ENCODE data around the gene DAZAP1. TPM values are rescaled to one million over a fixed set of nuclear protein-coding genes. Genes with fewer than 3 reads are reported as not detected.

DAZAP1 gene
- total RNA-seq, 4 donors from 2014 or later = 1.2 to 102 (median 23.8) TPM

GRCh38 chr19:1452802-1453524 lies 45.6 kb downstream of the DAZAP1 start:
- Histone ChIP-seq H3K36me3 (no peaks in the 10 kb centered on the region), H3K27ac (no peak overlapping the region), H3K27me3 (peaks cover 31 to 63% of the 10 kb centered on the region in 2 donors), H3K9me3 (no peaks in the 10 kb centered on the region), H3K4me3 (no peak overlapping the region), H3K4me1 (peaks cover 0 to 13% of the 10 kb centered on the region in 2 donors)
- TF ChIP-seq POLR2A (IDR thresholded peaks at IDR 0.05) (no peak), CTCF (IDR thresholded peaks at IDR 0.05) (no peak)
- no peak for DNase-seq
- intact Hi-C loops (cut with DNase I; ENCODE audit: low total_unique reads) = no loop called here

GRCh38 chr19:1453525-1454364 lies 46.4 kb downstream of the DAZAP1 start:
- H3K4me3 ChIP-seq = no peak overlapping the region
- no peaks in the 10 kb centered on the region for H3K9me3 ChIP-seq
- H3K27ac ChIP-seq = no peak overlapping the region
- H3K36me3 ChIP-seq = no peaks in the 10 kb centered on the region
- H3K4me1 ChIP-seq = peaks cover 0 to 13% of the 10 kb centered on the region in 2 donors
- intact Hi-C loops (cut with DNase I; ENCODE audit: low total_unique reads) = no loop called here
- no peak for TF ChIP-seq POLR2A (IDR thresholded peaks at IDR 0.05)
- peaks cover 31 to 63% of the 10 kb centered on the region in 2 donors for H3K27me3 ChIP-seq
- peak in 1 of 2 donors; percentile 16 for DNase-seq

GRCh38 chr19:1455002-1455335 lies 47.6 kb downstream of the DAZAP1 start:
- H3K4me1 ChIP-seq = peaks cover 0 to 13% of the 10 kb centered on the region in 2 donors
- H3K27me3 ChIP-seq = peaks cover 31 to 59% of the 10 kb centered on the region in 2 donors
- intact Hi-C loops (cut with DNase I; ENCODE audit: low total_unique reads) = no loop called here

GRCh38 chr19:1455336-1456120 lies 48.1 kb downstream of the DAZAP1 start:
- Histone ChIP-seq H3K4me1 (peaks cover 0 to 13% of the 10 kb centered on the region in 2 donors), H3K4me3 (no peak overlapping the region), H3K27me3 (peaks cover 27 to 56% of the 10 kb centered on the region in 2 donors), H3K36me3 (no peaks in the 10 kb centered on the region), H3K27ac (no peak overlapping the region), H3K9me3 (no peaks in the 10 kb centered on the region)
- peak in 1 of 2 donors; percentile 24 for DNase-seq
- intact Hi-C loops (cut with DNase I; ENCODE audit: low total_unique reads) = no loop called here
- no peak for TF ChIP-seq CTCF (IDR thresholded peaks at IDR 0.05)
- no peak for TF ChIP-seq POLR2A (IDR thresholded peaks at IDR 0.05)

More at GRCh38 chr19:1455002-1455335, 47.6 kb downstream of the DAZAP1 start:
- no peak overlapping the region for H3K27ac ChIP-seq
- no peak for TF ChIP-seq POLR2A (IDR thresholded peaks at IDR 0.05)
- no peak for TF ChIP-seq CTCF (IDR thresholded peaks at IDR 0.05)
- DNase-seq = no peak
- H3K36me3 ChIP-seq = no peaks in the 10 kb centered on the region
- H3K4me3 ChIP-seq = no peak overlapping the region
- no peaks in the 10 kb centered on the region for H3K9me3 ChIP-seq

GRCh38 chr19:1456121-1456900 lies 48.9 kb downstream of the DAZAP1 start:
- peaks cover 0 to 13% of the 10 kb centered on the region in 2 donors for H3K4me1 ChIP-seq

More at GRCh38 chr19:1456121-1456900, 48.9 kb downstream of the DAZAP1 start:
- Histone ChIP-seq H3K4me3 (no peak overlapping the region), H3K36me3 (no peaks in the 10 kb centered on the region), H3K9me3 (no peaks in the 10 kb centered on the region), H3K27ac (no peak overlapping the region), H3K27me3 (peaks cover 25 to 49% of the 10 kb centered on the region in 2 donors)
- intact Hi-C loops (cut with DNase I; ENCODE audit: low total_unique reads) = no loop called here
- DNase-seq = no peak
- TF ChIP-seq POLR2A (IDR thresholded peaks at IDR 0.05) = no peak
- TF ChIP-seq CTCF (IDR thresholded peaks at IDR 0.05) = no peak
